Peyer's patch (tissue), 4 donors: ENCODE measurements around the gene HNRNPA1.

Experiments used
- CTCF ChIP-seq, 6 experiments: fragments of 450-650 bp in 4 of 6; fragments of 200-600 bp in 2 of 6; sonication (generic) in 1 of 6; IDR thresholded peaks; one replicate each; pipeline ENCODE4 v1.5.1; 2017 to 2019; ENCODE audit warnings: antibody characterized with exemption in 6 of 6, mild to moderate bottlenecking in 3 of 6, moderate library complexity in 1 of 6
- POLR2A ChIP-seq, 2 donors: fragments of 450-650 bp; IDR thresholded peaks; one replicate each; pipeline ENCODE4 v1.5.1; 2017; ENCODE audit warnings: antibody characterized with exemption in 2 of 2, mild to moderate bottlenecking in 2 of 2, moderate library complexity in 2 of 2

- TF ChIP-seq CTCF (IDR thresholded peaks at IDR 0.05) (no peak), POLR2A (IDR thresholded peaks at IDR 0.05) (no peak)
Observed at GRCh38 chr12:54300732-54301427, 20.4 kb downstream of the HNRNPA1 start, which contains the start of gene NFE2.
